Measurements from ENCODE around the gene KRT5. TPM values are rescaled to one million over a fixed set of nuclear protein-coding genes. Genes with fewer than 3 reads are reported as not detected.

The KRT5 gene
- total RNA-seq, 1 donor from 2014 or later: not detected

GRCh38 chr12:52546126-52546525 is 25.9 kb upstream of the KRT5 start:
- TF ChIP-seq CTCF (conservative IDR thresholded peaks at IDR 0.05; ENCODE audit: low read depth, low read length): no peak
- DNase-seq (ENCODE audit: low read depth): no peak
- H3K4me3 ChIP-seq (ENCODE audit: low read depth, low read length): no peak overlapping the region

GRCh38 chr12:52543985-52544883 is 24.0 kb upstream of the KRT5 start:
- TF ChIP-seq CTCF (conservative IDR thresholded peaks at IDR 0.05; ENCODE audit: low read depth, low read length): no peak
- no peak for DNase-seq (ENCODE audit: low read depth)
- H3K4me3 ChIP-seq (ENCODE audit: low read depth, low read length): no peak overlapping the region

- no peak overlapping the region for H3K4me3 ChIP-seq (ENCODE audit: low read depth, low read length)
- no peak for TF ChIP-seq CTCF (conservative IDR thresholded peaks at IDR 0.05; ENCODE audit: low read depth, low read length)
- DNase-seq (ENCODE audit: low read depth): no peak
These were observed 22.7 kb upstream of the KRT5 start for GRCh38 chr12:52542785-52543318.

GRCh38 chr12:52542157-52542556 is 22.0 kb upstream of the KRT5 start:
- no peak for TF ChIP-seq CTCF (conservative IDR thresholded peaks at IDR 0.05; ENCODE audit: low read depth, low read length)
- H3K4me3 ChIP-seq (ENCODE audit: low read depth, low read length): no peak overlapping the region
- no peak for DNase-seq (ENCODE audit: low read depth)

GRCh38 chr12:52541709-52542108 is 21.5 kb upstream of the KRT5 start:
- H3K4me3 ChIP-seq (ENCODE audit: low read depth, low read length): no peak overlapping the region
- no peak for TF ChIP-seq CTCF (conservative IDR thresholded peaks at IDR 0.05; ENCODE audit: low read depth, low read length)
- DNase-seq (ENCODE audit: low read depth): no peak

- no peak overlapping the region for H3K4me3 ChIP-seq (ENCODE audit: low read depth, low read length)
- DNase-seq (ENCODE audit: low read depth): no peak
- no peak for TF ChIP-seq CTCF (conservative IDR thresholded peaks at IDR 0.05; ENCODE audit: low read depth, low read length)
These were observed 20.3 kb upstream of the KRT5 start for GRCh38 chr12:52540531-52540930.

- no peak for TF ChIP-seq CTCF (conservative IDR thresholded peaks at IDR 0.05; ENCODE audit: low read depth, low read length)
- DNase-seq (ENCODE audit: low read depth): no peak
- no peak overlapping the region for H3K4me3 ChIP-seq (ENCODE audit: low read depth, low read length)
These were observed 19.6 kb upstream of the KRT5 start for GRCh38 chr12:52539821-52540173.
